ENCODE measurements around the gene IKZF3. TPM values are rescaled to one million over a fixed set of nuclear protein-coding genes. Genes with fewer than 3 reads are reported as not detected.
A peak's percentile ranks its signal among the peaks of the same experiment; 100 is the strongest.
"Not testable (repeated sequence)": the region's sequence is repeated elsewhere in the genome, so short reads cannot be mapped to it uniquely, and the experiment has no call there.

The IKZF3 gene
- total RNA-seq, 1 experiment from 2014 or later: not detected

- DNase-seq (ENCODE audit: low read depth in 1 of 2, low spot score in 2 of 2): no peak
- H3K4me3 ChIP-seq: no peak overlapping the region
- H3K9me3 ChIP-seq (replicated peaks): no peaks in the 10 kb centered on the region
- H3K4me1 ChIP-seq (replicated peaks): peaks cover 21% of the 10 kb centered on the region
- H3K27ac ChIP-seq: no peak overlapping the region
- no peaks in the 10 kb centered on the region for H3K36me3 ChIP-seq
- H3K27me3 ChIP-seq (replicated peaks): no peaks in the 10 kb centered on the region
Measured at GRCh38 chr17:39737206-39737759, 126.8 kb downstream of the IKZF3 start.

- Histone ChIP-seq H3K36me3 (no peaks in the 10 kb centered on the region), H3K9me3 (replicated peaks) (no peaks in the 10 kb centered on the region), H3K4me1 (replicated peaks) (peaks cover 21% of the 10 kb centered on the region), H3K27me3 (replicated peaks) (no peaks in the 10 kb centered on the region), H3K27ac (no peak overlapping the region), H3K4me3 (no peak overlapping the region)
- no peak for DNase-seq (ENCODE audit: low read depth in 1 of 2, low spot score in 2 of 2)
Measured at GRCh38 chr17:39736319-39737165, 127.6 kb downstream of the IKZF3 start.

- H3K36me3 ChIP-seq: no peaks in the 10 kb centered on the region
- no peak overlapping the region for H3K27ac ChIP-seq
- H3K4me1 ChIP-seq (replicated peaks): peaks cover 18% of the 10 kb centered on the region
- no peak overlapping the region for H3K4me3 ChIP-seq
- no peaks in the 10 kb centered on the region for H3K9me3 ChIP-seq (replicated peaks)
- no peak for DNase-seq (ENCODE audit: low read depth in 1 of 2, low spot score in 2 of 2)
- H3K27me3 ChIP-seq (replicated peaks): no peaks in the 10 kb centered on the region
Measured at GRCh38 chr17:39735882-39736281, 128.2 kb downstream of the IKZF3 start.

GRCh38 chr17:39732586-39732985 lies 131.5 kb downstream of the IKZF3 start:
- H3K4me3 ChIP-seq: no peak overlapping the region
- no peak overlapping the region for H3K27ac ChIP-seq
- H3K4me1 ChIP-seq (replicated peaks): peaks cover 16% of the 10 kb centered on the region
- peaks cover 24% of the 10 kb centered on the region for H3K36me3 ChIP-seq
- no peak for DNase-seq (ENCODE audit: low read depth in 1 of 2, low spot score in 2 of 2)
- H3K9me3 ChIP-seq (replicated peaks): no peaks in the 10 kb centered on the region
- no peaks in the 10 kb centered on the region for H3K27me3 ChIP-seq (replicated peaks)

DNA sequence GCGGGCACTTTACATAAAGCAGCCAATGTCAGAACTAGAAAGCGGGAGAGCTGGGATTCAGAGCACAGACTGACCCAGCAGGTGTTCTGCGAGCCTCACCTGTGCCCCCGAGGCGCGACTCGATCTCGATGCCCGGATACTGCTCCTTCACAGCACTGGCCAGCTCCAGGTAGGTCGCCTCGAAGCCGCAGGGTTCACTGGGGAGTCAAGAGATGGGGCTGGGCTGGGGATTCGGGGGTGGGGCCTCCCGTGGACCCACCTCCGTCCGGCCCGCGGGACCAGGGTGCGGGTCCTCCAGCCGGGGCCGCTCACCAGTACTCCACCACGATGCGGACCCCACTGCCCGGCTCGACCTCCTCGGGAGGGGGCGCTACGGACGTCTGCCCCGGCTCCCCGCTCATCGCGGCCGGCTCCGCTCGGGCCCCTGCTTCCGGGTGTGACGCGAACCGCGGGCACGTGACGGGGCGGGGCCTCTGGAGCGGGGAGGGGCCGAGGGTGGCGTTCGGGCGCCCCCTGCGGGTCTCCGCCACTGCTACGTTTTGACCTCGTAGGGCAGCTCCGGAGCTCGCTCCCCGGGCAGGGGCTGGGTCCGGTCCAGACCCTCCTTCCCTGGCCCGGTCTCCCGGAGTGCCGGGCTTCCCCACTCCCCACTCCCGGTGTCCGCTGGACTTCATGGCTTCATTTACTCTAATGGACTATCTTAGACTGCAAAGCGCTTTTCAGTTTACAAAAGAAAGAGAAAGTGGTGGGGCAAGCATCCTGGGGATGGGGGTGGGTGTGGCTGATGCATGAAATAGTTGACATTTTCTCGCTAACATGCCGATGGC lies 133.8 kb downstream of the IKZF3 start, which contains the start of gene MIEN1:
Gene MIEN1, minus strand, starts transcription at position 438 of the 827 bp plus-strand sequence. Its CDS starts 37 bp downstream, at position 401.
- Histone ChIP-seq H3K9me3 (replicated peaks) (no peaks in the 10 kb centered on the region), H3K4me1 (replicated peaks) (peaks cover 9% of the 10 kb centered on the region), H3K4me3 (peak within 1 kb of the TSS; percentile 76), H3K27me3 (replicated peaks) (no peaks in the 10 kb centered on the region), H3K36me3 (peaks cover 37% of the 10 kb centered on the region), H3K27ac (peak within 1 kb of the TSS; percentile 80)
- DNase-seq (ENCODE audit: low read depth in 1 of 2, low spot score in 2 of 2): peak; percentile 90 to 92

DNA sequence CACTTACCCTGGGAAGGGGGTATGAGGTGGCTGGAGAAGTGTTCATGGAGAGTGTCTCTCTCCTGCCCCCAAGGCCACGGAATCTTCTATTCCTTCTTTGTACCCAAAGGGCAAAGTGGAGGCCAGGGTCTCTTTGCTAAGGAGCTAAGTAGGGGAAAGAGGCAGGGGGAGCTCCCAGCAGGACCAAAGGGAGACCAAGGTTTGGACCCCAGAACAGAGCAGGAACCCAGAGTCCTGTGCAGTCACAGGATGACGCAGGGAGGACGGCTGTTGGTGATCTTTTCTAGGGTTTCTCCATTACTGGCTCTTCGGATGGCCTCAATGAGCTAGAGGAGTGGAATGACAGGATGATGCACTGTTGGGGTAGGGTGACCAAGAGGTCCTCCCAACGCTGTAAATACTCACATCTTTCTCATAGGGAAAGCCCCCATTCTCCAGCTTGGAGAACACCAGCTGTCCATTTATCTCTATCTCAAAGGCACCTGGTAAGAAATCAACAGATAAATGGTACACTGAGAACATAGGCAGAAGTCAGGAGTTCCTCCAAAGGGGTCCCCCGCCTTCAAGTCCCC lies 134.7 kb downstream of the IKZF3 start:
- no peaks in the 10 kb centered on the region for H3K9me3 ChIP-seq (replicated peaks)
- H3K4me1 ChIP-seq (replicated peaks): peaks cover 9% of the 10 kb centered on the region
- H3K27me3 ChIP-seq (replicated peaks): no peaks in the 10 kb centered on the region
- no peak overlapping the region for H3K27ac ChIP-seq
- peak overlapping the region; percentile 76 for H3K4me3 ChIP-seq
- no peak for DNase-seq (ENCODE audit: low read depth in 1 of 2, low spot score in 2 of 2)
- peaks cover 47% of the 10 kb centered on the region for H3K36me3 ChIP-seq

DNA sequence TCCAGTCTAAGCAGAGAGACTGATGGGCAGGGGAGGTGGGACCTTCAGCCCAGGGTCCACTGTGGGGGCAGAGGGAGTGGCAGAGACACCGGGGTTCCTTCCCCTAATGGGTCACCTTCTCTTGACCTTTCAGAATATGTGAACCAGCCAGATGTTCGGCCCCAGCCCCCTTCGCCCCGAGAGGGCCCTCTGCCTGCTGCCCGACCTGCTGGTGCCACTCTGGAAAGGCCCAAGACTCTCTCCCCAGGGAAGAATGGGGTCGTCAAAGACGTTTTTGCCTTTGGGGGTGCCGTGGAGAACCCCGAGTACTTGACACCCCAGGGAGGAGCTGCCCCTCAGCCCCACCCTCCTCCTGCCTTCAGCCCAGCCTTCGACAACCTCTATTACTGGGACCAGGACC lies 136.6 kb downstream of the IKZF3 start:
- Histone ChIP-seq H3K36me3 (peaks cover 55% of the 10 kb centered on the region), H3K27me3 (replicated peaks) (no peaks in the 10 kb centered on the region)
- no peak for DNase-seq (ENCODE audit: low read depth in 1 of 2, low spot score in 2 of 2)

GRCh38 chr17:39726617-39727016 lies 137.5 kb downstream of the IKZF3 start:
- DNase-seq (ENCODE audit: low read depth in 1 of 2, low spot score in 2 of 2): no peak
- H3K4me3 ChIP-seq: no peak overlapping the region

More for the DNA sequence above, 136.6 kb downstream of the IKZF3 start:
- H3K4me3 ChIP-seq: no peak overlapping the region
- no peak overlapping the region for H3K27ac ChIP-seq
- H3K9me3 ChIP-seq (replicated peaks): no peaks in the 10 kb centered on the region
- peaks cover 9% of the 10 kb centered on the region for H3K4me1 ChIP-seq (replicated peaks)

DNA sequence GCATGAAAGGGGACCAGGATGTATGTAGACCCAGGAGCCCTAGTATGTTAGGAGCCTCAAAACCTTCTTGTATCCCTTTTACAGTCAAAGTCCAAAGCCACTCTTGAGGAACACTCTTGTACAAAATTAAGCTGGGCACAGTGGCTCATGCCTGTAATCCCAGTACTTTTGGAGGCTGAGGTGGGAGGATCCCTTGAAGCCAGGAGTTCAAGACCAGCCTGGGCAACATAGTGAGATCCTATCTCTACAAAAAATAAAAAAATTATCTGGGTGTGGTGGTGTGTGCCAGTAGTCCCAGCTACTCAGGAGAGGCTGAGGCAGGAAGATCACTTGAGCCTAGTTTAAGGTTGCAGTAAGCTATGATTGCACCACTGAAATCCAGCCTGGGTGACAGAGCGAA lies 138.2 kb downstream of the IKZF3 start:
- not testable (repeated sequence) for H3K9me3 ChIP-seq (replicated peaks); DNase-seq (ENCODE audit: low read depth in 1 of 2, low spot score in 2 of 2); H3K4me1 ChIP-seq (replicated peaks); H3K4me3 ChIP-seq; H3K27me3 ChIP-seq (replicated peaks); H3K27ac ChIP-seq
- peaks cover 55% of the 10 kb centered on the region for H3K36me3 ChIP-seq

More at GRCh38 chr17:39726617-39727016, 137.5 kb downstream of the IKZF3 start:
- H3K27ac ChIP-seq: no peak overlapping the region
- peaks cover 55% of the 10 kb centered on the region for H3K36me3 ChIP-seq
- no peaks in the 10 kb centered on the region for H3K9me3 ChIP-seq (replicated peaks)
- H3K4me1 ChIP-seq (replicated peaks): peaks cover 9% of the 10 kb centered on the region
- H3K27me3 ChIP-seq (replicated peaks): no peaks in the 10 kb centered on the region

GRCh38 chr17:39724731-39725130 lies 139.4 kb downstream of the IKZF3 start:
- no peak for DNase-seq (ENCODE audit: low read depth in 1 of 2, low spot score in 2 of 2)
- peaks cover 6% of the 10 kb centered on the region for H3K4me1 ChIP-seq (replicated peaks)
- H3K9me3 ChIP-seq (replicated peaks): no peaks in the 10 kb centered on the region
- H3K27me3 ChIP-seq (replicated peaks): no peaks in the 10 kb centered on the region
- peaks cover 51% of the 10 kb centered on the region for H3K36me3 ChIP-seq
- no peak overlapping the region for H3K27ac ChIP-seq
- H3K4me3 ChIP-seq: no peak overlapping the region

DNA sequence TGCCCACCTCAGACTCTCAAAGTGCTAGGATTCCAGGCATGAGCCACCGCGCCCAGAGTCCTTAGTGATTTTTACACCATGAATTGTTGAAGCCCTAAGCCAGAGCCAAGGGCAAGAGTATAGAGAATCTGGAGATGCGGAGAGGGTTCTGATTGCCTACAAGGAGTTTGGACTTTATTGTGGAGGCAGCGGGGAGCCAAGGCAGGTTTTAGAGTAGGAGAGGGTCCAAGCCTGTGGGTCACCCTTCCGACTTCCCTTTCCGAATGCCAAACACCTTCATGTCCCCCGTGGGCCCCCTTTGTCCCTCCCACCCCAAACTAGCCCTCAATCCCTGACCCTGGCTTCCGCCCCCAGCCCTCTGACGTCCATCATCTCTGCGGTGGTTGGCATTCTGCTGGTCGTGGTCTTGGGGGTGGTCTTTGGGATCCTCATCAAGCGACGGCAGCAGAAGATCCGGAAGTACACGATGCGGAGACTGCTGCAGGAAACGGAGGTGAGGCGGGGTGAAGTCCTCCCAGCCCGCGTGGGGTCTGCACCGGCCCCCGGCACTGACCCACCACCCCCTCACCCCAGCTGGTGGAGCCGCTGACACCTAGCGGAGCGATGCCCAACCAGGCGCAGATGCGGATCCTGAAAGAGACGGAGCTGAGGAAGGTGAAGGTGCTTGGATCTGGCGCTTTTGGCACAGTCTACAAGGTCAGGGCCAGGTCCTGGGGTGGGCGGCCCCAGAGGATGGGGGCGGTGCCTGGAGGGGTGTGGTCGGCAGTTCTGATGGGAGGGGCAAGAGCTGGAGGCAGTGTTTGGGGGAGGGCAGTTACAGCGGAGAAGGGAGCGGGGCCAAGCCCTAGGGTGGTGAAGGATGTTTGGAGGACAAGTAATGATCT lies 140.9 kb downstream of the IKZF3 start:
- Histone ChIP-seq H3K36me3 (peaks cover 44% of the 10 kb centered on the region), H3K4me3 (no peak overlapping the region), H3K4me1 (replicated peaks) (no peaks in the 10 kb centered on the region), H3K9me3 (replicated peaks) (no peaks in the 10 kb centered on the region), H3K27ac (no peak overlapping the region), H3K27me3 (replicated peaks) (no peaks in the 10 kb centered on the region)
- DNase-seq (ENCODE audit: low read depth in 1 of 2, low spot score in 2 of 2): no peak

DNA sequence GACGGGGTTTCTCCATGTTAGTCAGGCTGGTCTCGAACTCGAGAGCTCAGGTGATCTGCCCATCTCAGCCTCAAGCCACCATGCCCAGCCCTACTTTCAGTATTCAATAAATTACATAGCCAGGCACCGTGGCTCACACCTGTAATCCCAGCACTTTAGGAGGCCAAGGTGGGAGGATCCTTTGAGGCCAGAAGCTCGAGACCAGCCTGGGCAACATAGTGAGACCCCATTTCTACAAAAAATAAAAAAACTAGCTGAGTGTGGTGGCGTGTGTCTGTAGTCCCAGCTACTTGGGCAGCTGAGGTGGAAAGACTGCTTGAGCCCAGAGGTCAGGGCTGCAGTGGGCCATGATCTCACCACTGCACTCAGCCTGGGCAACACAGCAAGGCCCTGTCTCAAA lies 142.0 kb downstream of the IKZF3 start:
- H3K4me1 ChIP-seq (replicated peaks): no peaks in the 10 kb centered on the region
- DNase-seq (ENCODE audit: low read depth in 1 of 2, low spot score in 2 of 2): no peak
- H3K27ac ChIP-seq: no peak overlapping the region
- H3K27me3 ChIP-seq (replicated peaks): no peaks in the 10 kb centered on the region
- H3K4me3 ChIP-seq: no peak overlapping the region
- peaks cover 36% of the 10 kb centered on the region for H3K36me3 ChIP-seq
- no peaks in the 10 kb centered on the region for H3K9me3 ChIP-seq (replicated peaks)
